ENCODE results near the gene SCRT2. TPM values are rescaled to one million over a fixed set of nuclear protein-coding genes. Genes with fewer than 3 reads are reported as not detected.

Gene SCRT2
- total and polyA plus RNA-seq, 9 of the 15 experiments (the other 6 are each of a cell fraction or from before 2014, with no cell fraction given), result 0.04 to 0.75 (median 0.13) TPM; not detected in 2

- TF ChIP-seq, protein P1, sequence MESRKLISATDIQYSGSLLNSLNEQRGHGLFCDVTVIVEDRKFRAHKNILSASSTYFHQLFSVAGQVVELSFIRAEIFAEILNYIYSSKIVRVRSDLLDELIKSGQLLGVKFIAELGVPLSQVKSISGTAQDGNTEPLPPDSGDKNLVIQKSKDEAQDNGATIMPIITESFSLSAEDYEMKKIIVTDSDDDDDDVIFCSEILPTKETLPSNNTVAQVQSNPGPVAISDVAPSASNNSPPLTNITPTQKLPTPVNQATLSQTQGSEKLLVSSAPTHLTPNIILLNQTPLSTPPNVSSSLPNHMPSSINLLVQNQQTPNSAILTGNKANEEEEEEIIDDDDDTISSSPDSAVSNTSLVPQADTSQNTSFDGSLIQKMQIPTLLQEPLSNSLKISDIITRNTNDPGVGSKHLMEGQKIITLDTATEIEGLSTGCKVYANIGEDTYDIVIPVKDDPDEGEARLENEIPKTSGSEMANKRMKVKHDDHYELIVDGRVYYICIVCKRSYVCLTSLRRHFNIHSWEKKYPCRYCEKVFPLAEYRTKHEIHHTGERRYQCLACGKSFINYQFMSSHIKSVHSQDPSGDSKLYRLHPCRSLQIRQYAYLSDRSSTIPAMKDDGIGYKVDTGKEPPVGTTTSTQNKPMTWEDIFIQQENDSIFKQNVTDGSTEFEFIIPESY (CRISPR knock-in tag; IDR thresholded peaks at IDR 0.05), result peak; percentile 53; the same call in 1 of the 2 replicates
- TF ChIP-seq RCOR1 (IDR thresholded peaks at IDR 0.05; ENCODE audit: borderline replicate concordance in 1 of 2, low read depth in 2 of 2, low read length in 2 of 2) (peak; percentile 31 to 81; a peak in 3 of 4 replicates), ARID3A (IDR thresholded peaks at IDR 0.05; ENCODE audit: borderline replicate concordance, low read depth, low read length) (no peak), SMAD4 (CRISPR knock-in tag; conservative IDR thresholded peaks at IDR 0.05) (0 out of 2 replicates have a peak, but pooled peaks have one; percentile 10), ZBTB7A (IDR thresholded peaks at IDR 0.05; ENCODE audit: borderline replicate concordance, control insufficient read depth, low read depth, low read length) (no peak), RBM22 (IDR thresholded peaks at IDR 0.05; ENCODE audit: low read depth, low read length, poor library complexity, severe bottlenecking) (no peak), HLTF (IDR thresholded peaks at IDR 0.05) (no peak), E2F8 (IDR thresholded peaks at IDR 0.05; ENCODE audit: low read depth, partially characterized antibody) (no peak)
- TF ChIP-seq, protein P2, sequence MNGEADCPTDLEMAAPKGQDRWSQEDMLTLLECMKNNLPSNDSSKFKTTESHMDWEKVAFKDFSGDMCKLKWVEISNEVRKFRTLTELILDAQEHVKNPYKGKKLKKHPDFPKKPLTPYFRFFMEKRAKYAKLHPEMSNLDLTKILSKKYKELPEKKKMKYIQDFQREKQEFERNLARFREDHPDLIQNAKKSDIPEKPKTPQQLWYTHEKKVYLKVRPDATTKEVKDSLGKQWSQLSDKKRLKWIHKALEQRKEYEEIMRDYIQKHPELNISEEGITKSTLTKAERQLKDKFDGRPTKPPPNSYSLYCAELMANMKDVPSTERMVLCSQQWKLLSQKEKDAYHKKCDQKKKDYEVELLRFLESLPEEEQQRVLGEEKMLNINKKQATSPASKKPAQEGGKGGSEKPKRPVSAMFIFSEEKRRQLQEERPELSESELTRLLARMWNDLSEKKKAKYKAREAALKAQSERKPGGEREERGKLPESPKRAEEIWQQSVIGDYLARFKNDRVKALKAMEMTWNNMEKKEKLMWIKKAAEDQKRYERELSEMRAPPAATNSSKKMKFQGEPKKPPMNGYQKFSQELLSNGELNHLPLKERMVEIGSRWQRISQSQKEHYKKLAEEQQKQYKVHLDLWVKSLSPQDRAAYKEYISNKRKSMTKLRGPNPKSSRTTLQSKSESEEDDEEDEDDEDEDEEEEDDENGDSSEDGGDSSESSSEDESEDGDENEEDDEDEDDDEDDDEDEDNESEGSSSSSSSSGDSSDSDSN (IDR thresholded peaks at IDR 0.05; ENCODE audit: borderline replicate concordance in 1 of 2, low read depth in 2 of 2, low read length in 2 of 2), result no peak
- TF ChIP-seq, protein P3, sequence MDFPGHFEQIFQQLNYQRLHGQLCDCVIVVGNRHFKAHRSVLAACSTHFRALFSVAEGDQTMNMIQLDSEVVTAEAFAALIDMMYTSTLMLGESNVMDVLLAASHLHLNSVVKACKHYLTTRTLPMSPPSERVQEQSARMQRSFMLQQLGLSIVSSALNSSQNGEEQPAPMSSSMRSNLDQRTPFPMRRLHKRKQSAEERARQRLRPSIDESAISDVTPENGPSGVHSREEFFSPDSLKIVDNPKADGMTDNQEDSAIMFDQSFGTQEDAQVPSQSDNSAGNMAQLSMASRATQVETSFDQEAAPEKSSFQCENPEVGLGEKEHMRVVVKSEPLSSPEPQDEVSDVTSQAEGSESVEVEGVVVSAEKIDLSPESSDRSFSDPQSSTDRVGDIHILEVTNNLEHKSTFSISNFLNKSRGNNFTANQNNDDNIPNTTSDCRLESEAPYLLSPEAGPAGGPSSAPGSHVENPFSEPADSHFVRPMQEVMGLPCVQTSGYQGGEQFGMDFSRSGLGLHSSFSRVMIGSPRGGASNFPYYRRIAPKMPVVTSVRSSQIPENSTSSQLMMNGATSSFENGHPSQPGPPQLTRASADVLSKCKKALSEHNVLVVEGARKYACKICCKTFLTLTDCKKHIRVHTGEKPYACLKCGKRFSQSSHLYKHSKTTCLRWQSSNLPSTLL (IDR thresholded peaks at IDR 0.05), result no peak
- TF ChIP-seq, protein P4, sequence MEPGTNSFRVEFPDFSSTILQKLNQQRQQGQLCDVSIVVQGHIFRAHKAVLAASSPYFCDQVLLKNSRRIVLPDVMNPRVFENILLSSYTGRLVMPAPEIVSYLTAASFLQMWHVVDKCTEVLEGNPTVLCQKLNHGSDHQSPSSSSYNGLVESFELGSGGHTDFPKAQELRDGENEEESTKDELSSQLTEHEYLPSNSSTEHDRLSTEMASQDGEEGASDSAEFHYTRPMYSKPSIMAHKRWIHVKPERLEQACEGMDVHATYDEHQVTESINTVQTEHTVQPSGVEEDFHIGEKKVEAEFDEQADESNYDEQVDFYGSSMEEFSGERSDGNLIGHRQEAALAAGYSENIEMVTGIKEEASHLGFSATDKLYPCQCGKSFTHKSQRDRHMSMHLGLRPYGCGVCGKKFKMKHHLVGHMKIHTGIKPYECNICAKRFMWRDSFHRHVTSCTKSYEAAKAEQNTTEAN (CRISPR knock-in tag; IDR thresholded peaks at IDR 0.05), result peak; percentile 42; the same call in 1 of the 2 replicates
Observed at GRCh38 chr20:653590-654416, 21.8 kb downstream of the SCRT2 start (continued).

Measured in K562 (cell line).